Adrenal gland (tissue), 5 donors: ENCODE results near the gene ARPC5.

ENCODE experiments used
- POLR2A ChIP-seq, 2 donors: fragments of 450-650 bp; IDR thresholded peaks; one replicate each; pipeline ENCODE4 v1.6.1; 2017; ENCODE audit warnings: antibody characterized with exemption in 2 of 2, mild to moderate bottlenecking in 2 of 2, moderate library complexity in 1 of 2
- TF ChIP-seq, protein P1 (sequence below), 6 experiments: fragments of 450-650 bp in 4 of 6; fragments of 200-600 bp in 2 of 6; sonication (generic) in 1 of 6; IDR thresholded peaks; 1 replicate in 5 of 6; 2 replicates in 1 of 6; pipeline versions ENCODE4 v1.5.1 to v1.8.0; 2016 to 2021; ENCODE audit warnings: antibody characterized with exemption in 6 of 6, mild to moderate bottlenecking in 2 of 6, moderate library complexity in 1 of 6
- donor health status: DM: no; HTN: no; CAD: no.

DNA sequence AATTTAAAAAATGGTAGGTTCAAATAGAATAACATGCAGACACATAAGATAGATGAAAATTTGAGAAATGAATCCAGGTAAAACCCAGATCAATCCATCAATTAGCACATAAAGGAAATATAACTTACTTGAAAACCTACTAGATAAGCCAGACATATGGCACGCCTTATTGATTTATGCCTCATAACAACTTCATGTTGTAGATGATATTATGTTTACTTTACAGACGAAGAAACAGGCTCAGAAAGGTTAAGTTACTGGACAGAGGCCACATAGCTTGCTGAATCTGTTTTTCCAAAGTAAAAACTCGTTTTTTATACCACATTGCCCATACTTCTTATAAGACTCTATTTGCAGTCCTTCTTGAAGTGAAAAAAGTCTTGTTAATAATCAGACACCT lies 23.2 kb downstream of the ARPC5 start:
- no peak for TF ChIP-seq POLR2A (IDR thresholded peaks at IDR 0.05)
- TF ChIP-seq, protein P1, sequence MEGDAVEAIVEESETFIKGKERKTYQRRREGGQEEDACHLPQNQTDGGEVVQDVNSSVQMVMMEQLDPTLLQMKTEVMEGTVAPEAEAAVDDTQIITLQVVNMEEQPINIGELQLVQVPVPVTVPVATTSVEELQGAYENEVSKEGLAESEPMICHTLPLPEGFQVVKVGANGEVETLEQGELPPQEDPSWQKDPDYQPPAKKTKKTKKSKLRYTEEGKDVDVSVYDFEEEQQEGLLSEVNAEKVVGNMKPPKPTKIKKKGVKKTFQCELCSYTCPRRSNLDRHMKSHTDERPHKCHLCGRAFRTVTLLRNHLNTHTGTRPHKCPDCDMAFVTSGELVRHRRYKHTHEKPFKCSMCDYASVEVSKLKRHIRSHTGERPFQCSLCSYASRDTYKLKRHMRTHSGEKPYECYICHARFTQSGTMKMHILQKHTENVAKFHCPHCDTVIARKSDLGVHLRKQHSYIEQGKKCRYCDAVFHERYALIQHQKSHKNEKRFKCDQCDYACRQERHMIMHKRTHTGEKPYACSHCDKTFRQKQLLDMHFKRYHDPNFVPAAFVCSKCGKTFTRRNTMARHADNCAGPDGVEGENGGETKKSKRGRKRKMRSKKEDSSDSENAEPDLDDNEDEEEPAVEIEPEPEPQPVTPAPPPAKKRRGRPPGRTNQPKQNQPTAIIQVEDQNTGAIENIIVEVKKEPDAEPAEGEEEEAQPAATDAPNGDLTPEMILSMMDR (IDR thresholded peaks at IDR 0.05), result no peak
